MG63 (cell line): Measurements from ENCODE around the gene CYP27B1. TPM values are rescaled to one million over a fixed set of nuclear protein-coding genes. Genes with fewer than 3 reads are reported as not detected.

Experiments
- DNase-seq: peaks from one replicate; pipeline ENCODE4 v3.0.0-alpha.2; 2020
- H3K27me3 ChIP-seq: fragments of 250-450 bp; sonication (Bioruptor Pico); 2 replicates; pipeline ENCODE4 v1.5.1; 2020; ENCODE audit warnings: mild to moderate bottlenecking, moderate library complexity
- H3K36me3 ChIP-seq: fragments of 250-450 bp; sonication (Bioruptor Pico); 2 replicates; pipeline ENCODE4 v1.5.1; 2020; ENCODE audit warnings: mild to moderate bottlenecking, moderate library complexity
- H3K4me3 ChIP-seq: fragments of 250-450 bp; sonication (Bioruptor Pico); 2 replicates; pipeline ENCODE4 v1.5.1; 2020; ENCODE audit warnings: mild to moderate bottlenecking, moderate library complexity
- H3K9me3 ChIP-seq: fragments of 250-450 bp; sonication (Bioruptor Pico); 2 replicates; pipeline ENCODE4 v1.5.1; 2020; ENCODE audit warnings: mild to moderate bottlenecking, moderate library complexity
- total RNA-seq: library from RNA; depleted of rRNA; stranded (reverse); fragments of >200 nt; shearing (Covaris generic); gene quantifications from 2 replicates; pipeline ENCODE4 v1.2.3, GENCODE V29; 2014; ENCODE audit warnings: low replicate concordance; rRNA removed

Gene CYP27B1, protein sequence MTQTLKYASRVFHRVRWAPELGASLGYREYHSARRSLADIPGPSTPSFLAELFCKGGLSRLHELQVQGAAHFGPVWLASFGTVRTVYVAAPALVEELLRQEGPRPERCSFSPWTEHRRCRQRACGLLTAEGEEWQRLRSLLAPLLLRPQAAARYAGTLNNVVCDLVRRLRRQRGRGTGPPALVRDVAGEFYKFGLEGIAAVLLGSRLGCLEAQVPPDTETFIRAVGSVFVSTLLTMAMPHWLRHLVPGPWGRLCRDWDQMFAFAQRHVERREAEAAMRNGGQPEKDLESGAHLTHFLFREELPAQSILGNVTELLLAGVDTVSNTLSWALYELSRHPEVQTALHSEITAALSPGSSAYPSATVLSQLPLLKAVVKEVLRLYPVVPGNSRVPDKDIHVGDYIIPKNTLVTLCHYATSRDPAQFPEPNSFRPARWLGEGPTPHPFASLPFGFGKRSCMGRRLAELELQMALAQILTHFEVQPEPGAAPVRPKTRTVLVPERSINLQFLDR
- not detected in 2 replicates for total RNA-seq

DNA sequence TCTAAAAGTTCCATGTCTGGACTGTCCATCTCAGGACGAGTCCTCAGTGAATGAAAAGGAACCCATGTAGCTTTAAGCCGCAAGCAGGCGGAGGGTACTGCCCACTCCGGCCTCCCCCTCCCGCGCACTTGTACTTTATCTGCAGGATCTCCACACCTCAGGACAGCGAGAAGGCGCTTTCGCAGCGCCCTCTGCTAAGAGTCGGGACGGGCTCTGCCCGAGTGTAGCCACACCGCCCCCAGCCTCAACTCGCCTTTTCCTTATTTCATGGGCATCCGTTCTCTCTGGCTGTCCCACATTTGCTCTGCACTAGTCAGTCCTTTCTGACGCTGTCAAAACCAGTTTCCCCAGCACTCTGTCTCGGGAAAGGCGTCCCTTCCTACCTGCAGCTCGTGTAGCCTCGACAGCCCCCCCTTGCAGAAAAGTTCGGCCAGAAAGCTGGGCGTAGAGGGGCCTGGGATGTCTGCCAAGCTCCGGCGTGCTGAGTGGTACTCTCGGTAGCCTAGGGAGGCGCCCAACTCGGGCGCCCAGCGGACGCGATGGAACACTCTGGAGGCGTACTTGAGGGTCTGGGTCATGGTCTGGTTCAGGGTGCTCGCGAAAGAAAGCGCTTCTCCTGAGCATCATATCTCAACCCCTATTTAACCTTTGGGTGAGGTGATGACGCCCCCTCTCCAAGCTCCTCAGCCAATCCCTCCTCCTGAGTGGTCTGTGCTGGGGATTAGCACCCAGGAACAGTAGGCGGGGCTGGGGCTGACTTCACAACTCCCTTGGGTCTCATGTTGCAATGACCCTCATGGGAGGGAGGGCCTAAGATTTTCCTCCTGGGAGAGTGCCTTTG, at the start of gene CYP27B1:
Gene CYP27B1, minus strand, starts transcription at position 615 of the 841 bp plus-strand sequence. Its CDS starts 37 bp downstream, at position 578.
- no peak within 1 kb of the TSS for H3K4me3 ChIP-seq
- H3K9me3 ChIP-seq, result no peaks in the 10 kb centered on the region
- H3K36me3 ChIP-seq, result peaks cover 32% of the 10 kb centered on the region
- no peak for DNase-seq
- peaks cover 33% of the 10 kb centered on the region for H3K27me3 ChIP-seq

DNA sequence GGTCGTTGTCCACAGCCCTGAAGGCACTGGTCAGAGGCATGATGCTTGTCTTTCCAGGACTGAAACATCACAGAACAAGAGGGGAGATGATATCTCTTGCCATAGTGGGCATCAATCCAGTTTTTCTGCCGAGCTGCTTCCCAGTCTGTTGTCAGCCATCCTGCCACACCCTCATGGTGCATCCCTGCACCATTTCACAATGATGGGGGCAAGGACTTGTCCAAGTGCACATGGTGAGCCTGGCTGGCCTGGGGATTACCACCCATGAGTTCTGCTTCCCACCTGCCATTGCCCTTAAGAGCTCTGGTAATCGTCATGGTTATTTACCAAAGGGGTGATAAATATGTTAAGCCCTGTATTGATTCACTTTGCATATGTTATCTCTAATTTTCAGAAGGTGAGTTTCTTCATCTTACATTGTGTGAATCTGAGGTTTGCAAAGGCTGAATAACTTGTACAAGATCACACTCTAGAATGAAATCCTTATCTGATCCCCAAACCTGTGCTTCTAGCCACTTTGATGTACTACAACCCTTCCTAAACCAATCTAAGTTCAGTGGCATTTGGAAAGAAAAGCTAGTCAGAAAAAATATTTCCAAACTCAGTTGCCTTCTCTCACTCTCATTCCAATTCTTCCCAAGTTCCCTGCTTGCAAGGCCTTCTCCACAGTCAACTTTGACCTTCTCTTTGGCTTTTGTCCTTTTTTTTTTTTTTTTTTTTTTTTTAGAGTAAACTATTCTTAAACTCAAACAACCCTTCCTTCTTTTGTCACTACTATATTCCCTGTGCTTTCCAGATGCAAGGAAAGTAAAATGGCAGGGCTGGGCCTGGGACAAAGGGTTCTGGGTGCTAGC, 49.4 kb upstream of the CYP27B1 start:
- Histone ChIP-seq H3K27me3 (no peaks in the 10 kb centered on the region), H3K36me3 (peaks cover 28% of the 10 kb centered on the region), H3K4me3 (no peak overlapping the region), H3K9me3 (no peaks in the 10 kb centered on the region)
- DNase-seq, result no peak

DNA sequence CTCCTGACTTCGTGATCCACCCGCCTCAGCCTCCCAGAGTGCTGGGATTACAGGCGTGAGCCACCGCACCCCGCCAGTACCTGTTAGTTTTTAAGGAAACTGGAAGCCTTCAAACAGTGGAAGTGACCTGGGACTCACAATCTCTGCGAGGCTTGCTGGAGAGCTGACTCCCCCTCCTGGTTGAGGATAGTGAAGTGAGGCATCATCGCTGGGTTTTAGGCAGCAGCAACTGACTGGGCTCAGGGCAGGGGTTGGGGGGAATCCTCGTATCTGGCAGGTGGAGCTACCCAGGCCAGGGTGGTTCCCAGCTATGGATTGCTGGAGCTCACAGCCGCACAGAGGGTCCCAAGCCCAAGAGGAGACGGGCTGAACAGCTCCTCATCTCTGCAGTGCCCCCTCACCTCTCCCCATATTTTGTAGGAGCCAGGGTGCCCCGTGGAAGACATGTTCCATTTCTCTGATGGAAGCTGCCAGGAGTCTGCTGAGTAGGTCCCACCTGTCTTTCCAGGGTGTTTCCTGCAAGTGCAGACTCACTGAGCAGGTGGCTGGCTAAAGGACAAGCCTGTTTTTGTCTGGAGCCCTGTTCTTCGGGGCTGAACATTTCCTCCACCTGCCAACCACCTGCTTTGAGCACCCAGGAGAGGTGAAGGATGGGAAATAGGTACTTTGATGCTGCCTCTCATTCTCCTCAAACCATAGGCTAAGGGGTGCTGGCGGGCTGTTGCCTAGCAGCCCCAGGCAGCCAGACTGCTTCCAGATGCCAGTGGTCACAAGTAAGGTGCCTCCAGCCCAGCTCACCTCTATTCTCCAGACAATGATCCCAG, 48.5 kb upstream of the CYP27B1 start:
- no peak overlapping the region for H3K4me3 ChIP-seq
- no peak for DNase-seq
- H3K27me3 ChIP-seq, result no peaks in the 10 kb centered on the region
- no peaks in the 10 kb centered on the region for H3K9me3 ChIP-seq
- peaks cover 22% of the 10 kb centered on the region for H3K36me3 ChIP-seq

DNA sequence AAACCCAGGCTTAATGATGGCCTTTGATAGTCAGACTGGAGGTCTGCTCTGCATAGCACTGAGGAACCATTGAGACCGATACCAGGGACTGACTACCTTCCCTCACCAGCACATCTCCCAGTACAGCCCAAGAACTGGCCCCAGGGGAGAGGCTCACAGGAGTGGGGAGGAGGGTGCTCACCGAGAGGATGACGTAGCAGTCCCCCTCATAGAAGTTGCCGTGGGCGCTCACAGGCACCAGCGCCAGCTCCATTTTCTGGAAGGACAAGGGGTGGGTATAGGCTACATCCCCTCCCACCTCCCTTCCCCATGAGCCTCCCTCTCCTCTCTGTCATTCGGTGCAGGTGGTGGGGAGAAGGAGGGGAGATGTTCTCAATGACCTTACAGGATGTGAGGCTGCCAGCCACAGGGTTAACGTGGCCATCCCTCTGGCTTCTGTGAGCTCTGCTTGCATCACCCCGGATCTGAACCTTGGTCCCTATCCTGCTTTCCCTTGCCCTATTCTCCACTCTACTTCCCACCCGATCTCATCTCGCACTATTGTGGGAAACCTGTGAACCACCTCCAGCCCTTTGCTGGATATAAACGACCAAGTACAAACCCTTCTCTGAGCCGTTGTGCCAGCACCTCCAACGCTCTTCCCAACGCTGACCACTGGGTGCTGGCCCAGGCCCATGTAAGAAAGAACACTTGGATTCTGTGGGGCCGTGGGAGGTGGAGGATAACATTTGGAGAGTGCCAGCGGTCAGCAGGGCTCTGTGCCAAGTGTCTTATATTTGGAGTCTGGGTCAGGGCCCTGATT, 47.3 kb upstream of the CYP27B1 start:
- peak; percentile 71 for DNase-seq
- Histone ChIP-seq H3K27me3 (no peaks in the 10 kb centered on the region), H3K9me3 (no peaks in the 10 kb centered on the region), H3K4me3 (no peak overlapping the region), H3K36me3 (peaks cover 24% of the 10 kb centered on the region)

GRCh38 chr12:57813111-57813970, 46.5 kb upstream of the CYP27B1 start:
- H3K36me3 ChIP-seq, result peaks cover 20% of the 10 kb centered on the region
- no peaks in the 10 kb centered on the region for H3K9me3 ChIP-seq
- H3K4me3 ChIP-seq, result no peak overlapping the region
- no peak for DNase-seq
- H3K27me3 ChIP-seq, result no peaks in the 10 kb centered on the region

GRCh38 chr12:57811028-57811755, 44.3 kb upstream of the CYP27B1 start:
- Histone ChIP-seq H3K4me3 (no peak overlapping the region), H3K9me3 (no peaks in the 10 kb centered on the region), H3K27me3 (no peaks in the 10 kb centered on the region), H3K36me3 (peaks cover 17% of the 10 kb centered on the region)
- no peak for DNase-seq

- Histone ChIP-seq H3K36me3 (peaks cover 17% of the 10 kb centered on the region), H3K4me3 (no peak overlapping the region), H3K27me3 (no peaks in the 10 kb centered on the region), H3K9me3 (no peaks in the 10 kb centered on the region)
- DNase-seq, result no peak
Measured at GRCh38 chr12:57810450-57810849, 43.6 kb upstream of the CYP27B1 start.

GRCh38 chr12:57809425-57809824, 42.5 kb upstream of the CYP27B1 start:
- Histone ChIP-seq H3K36me3 (peaks cover 17% of the 10 kb centered on the region), H3K27me3 (no peaks in the 10 kb centered on the region), H3K4me3 (no peak overlapping the region), H3K9me3 (no peaks in the 10 kb centered on the region)
- DNase-seq, result no peak

- no peaks in the 10 kb centered on the region for H3K27me3 ChIP-seq
- no peaks in the 10 kb centered on the region for H3K9me3 ChIP-seq
- peaks cover 28% of the 10 kb centered on the region for H3K36me3 ChIP-seq
- no peak overlapping the region for H3K4me3 ChIP-seq
- DNase-seq, result no peak
Measured at GRCh38 chr12:57808351-57808750, 41.5 kb upstream of the CYP27B1 start.

DNA sequence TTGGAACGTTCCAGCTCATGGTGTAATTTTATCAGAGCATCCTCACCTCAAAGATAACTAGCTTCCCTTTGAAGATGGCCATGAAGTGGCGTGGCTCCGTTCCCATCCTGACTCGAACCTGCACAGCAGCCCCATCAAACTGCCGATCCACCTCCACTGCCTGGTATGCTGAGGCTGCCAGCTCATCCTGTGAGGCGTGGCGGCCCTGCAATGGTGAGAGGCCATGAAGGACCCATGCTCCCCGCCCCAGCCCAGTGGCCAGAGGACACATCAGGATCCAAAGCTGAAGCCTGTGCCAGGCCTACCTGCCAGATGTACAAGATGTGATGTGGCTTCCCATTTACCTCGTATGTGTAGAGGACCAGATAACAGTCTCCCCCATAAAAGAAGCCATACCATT, 40.4 kb upstream of the CYP27B1 start:
- H3K4me3 ChIP-seq, result no peak overlapping the region
- DNase-seq, result no peak
- H3K36me3 ChIP-seq, result peaks cover 39% of the 10 kb centered on the region
- H3K27me3 ChIP-seq, result no peaks in the 10 kb centered on the region
- H3K9me3 ChIP-seq, result no peaks in the 10 kb centered on the region

- no peaks in the 10 kb centered on the region for H3K27me3 ChIP-seq
- no peaks in the 10 kb centered on the region for H3K9me3 ChIP-seq
- H3K36me3 ChIP-seq, result peaks cover 44% of the 10 kb centered on the region
- DNase-seq, result no peak
- H3K4me3 ChIP-seq, result no peak overlapping the region
Measured at GRCh38 chr12:57806677-57807076, 39.8 kb upstream of the CYP27B1 start.

- Histone ChIP-seq H3K27me3 (no peaks in the 10 kb centered on the region), H3K36me3 (peaks cover 59% of the 10 kb centered on the region)
- peak; percentile 45 for DNase-seq
Measured at GRCh38 chr12:57803319-57803893, 36.5 kb upstream of the CYP27B1 start.

GRCh38 chr12:57802607-57803006, 35.7 kb upstream of the CYP27B1 start:
- Histone ChIP-seq H3K27me3 (no peaks in the 10 kb centered on the region), H3K4me3 (no peak overlapping the region), H3K9me3 (no peaks in the 10 kb centered on the region), H3K36me3 (peaks cover 56% of the 10 kb centered on the region)
- no peak for DNase-seq

More at GRCh38 chr12:57803319-57803893, 36.5 kb upstream of the CYP27B1 start:
- no peak overlapping the region for H3K4me3 ChIP-seq
- H3K9me3 ChIP-seq, result no peaks in the 10 kb centered on the region
